ENCODE data around the gene PLEKHA8.

PLEKHA8 gene

GRCh38 chr7:30112103-30112713 is 84.0 kb downstream of the PLEKHA8 start:
- H3K9me2 ChIP-seq (replicated peaks; ENCODE audit: low read depth, low read length), result no peaks in the 10 kb centered on the region
- H3K36me3 ChIP-seq (ENCODE audit: insufficient read depth, low read length), result no peaks in the 10 kb centered on the region
- no peaks in the 10 kb centered on the region for H4K20me1 ChIP-seq (ENCODE audit: insufficient read depth, low read length, poor library complexity, severe bottlenecking)
- H3K9ac ChIP-seq (ENCODE audit: low read depth, low read length, poor library complexity, severe bottlenecking), result no peak overlapping the region
- peaks cover 8% of the 10 kb centered on the region; the same call in 1 of the 2 replicates for H3F3A ChIP-seq (ENCODE audit: low read depth)
- no peak for TF ChIP-seq EZH2phosphoT487 (IDR thresholded peaks at IDR 0.05; ENCODE audit: borderline replicate concordance)
- no peak overlapping the region for H2AFZ ChIP-seq (ENCODE audit: low read length)
- no peaks in the 10 kb centered on the region for H3K79me2 ChIP-seq (ENCODE audit: insufficient read depth, low read length)
- H3K9me3 ChIP-seq (ENCODE audit: insufficient read depth, low read depth, low read length), result peaks cover 10% of the 10 kb centered on the region
- no peak overlapping the region for H3K4me3 ChIP-seq (ENCODE audit: low read length, poor library complexity, severe bottlenecking)
- peaks cover 7% of the 10 kb centered on the region for H3K27me3 ChIP-seq (ENCODE audit: insufficient read depth, low read length, poor library complexity, severe bottlenecking)
- no peak overlapping the region for H3K4me2 ChIP-seq (ENCODE audit: low read depth, low read length, poor library complexity, severe bottlenecking)
- H3K4me1 ChIP-seq (ENCODE audit: insufficient read depth, low read length, poor library complexity, severe bottlenecking), result no peaks in the 10 kb centered on the region

- no peaks in the 10 kb centered on the region for H3K4me1 ChIP-seq (ENCODE audit: insufficient read depth, low read length, poor library complexity, severe bottlenecking)
- no peak overlapping the region for H2AFZ ChIP-seq (ENCODE audit: low read length)
- no peaks in the 10 kb centered on the region for H3K36me3 ChIP-seq (ENCODE audit: insufficient read depth, low read length)
- peaks cover 10% of the 10 kb centered on the region for H3K9me3 ChIP-seq (ENCODE audit: insufficient read depth, low read depth, low read length)
- peaks cover 8% of the 10 kb centered on the region; the same call in 1 of the 2 replicates for H3F3A ChIP-seq (ENCODE audit: low read depth)
- H3K27me3 ChIP-seq (ENCODE audit: insufficient read depth, low read length, poor library complexity, severe bottlenecking), result peaks cover 7% of the 10 kb centered on the region
- no peak overlapping the region for H3K4me3 ChIP-seq (ENCODE audit: low read length, poor library complexity, severe bottlenecking)
- H3K9ac ChIP-seq (ENCODE audit: low read depth, low read length, poor library complexity, severe bottlenecking), result no peak overlapping the region
- no peaks in the 10 kb centered on the region for H3K79me2 ChIP-seq (ENCODE audit: insufficient read depth, low read length)
- TF ChIP-seq EZH2phosphoT487 (IDR thresholded peaks at IDR 0.05; ENCODE audit: borderline replicate concordance), result no peak
- TF ChIP-seq CTCF (conservative IDR thresholded peaks at IDR 0.05; ENCODE audit: low read length), result no peak
- H4K20me1 ChIP-seq (ENCODE audit: insufficient read depth, low read length, poor library complexity, severe bottlenecking), result no peaks in the 10 kb centered on the region
- H3K9me2 ChIP-seq (replicated peaks; ENCODE audit: low read depth, low read length), result no peaks in the 10 kb centered on the region
- no peak overlapping the region for H3K4me2 ChIP-seq (ENCODE audit: low read depth, low read length, poor library complexity, severe bottlenecking)
These were observed 84.9 kb downstream of the PLEKHA8 start for GRCh38 chr7:30113144-30113543.

- H3K9me2 ChIP-seq (replicated peaks; ENCODE audit: low read depth, low read length), result no peaks in the 10 kb centered on the region
- H3K9ac ChIP-seq (ENCODE audit: low read depth, low read length, poor library complexity, severe bottlenecking), result no peak overlapping the region
- H3K9me3 ChIP-seq (ENCODE audit: insufficient read depth, low read depth, low read length), result peaks cover 10% of the 10 kb centered on the region
- peaks cover 7% of the 10 kb centered on the region for H3K27me3 ChIP-seq (ENCODE audit: insufficient read depth, low read length, poor library complexity, severe bottlenecking)
- no peak overlapping the region for H3K4me2 ChIP-seq (ENCODE audit: low read depth, low read length, poor library complexity, severe bottlenecking)
- no peak overlapping the region for H2AFZ ChIP-seq (ENCODE audit: low read length)
- H3K79me2 ChIP-seq (ENCODE audit: insufficient read depth, low read length), result no peaks in the 10 kb centered on the region
- no peaks in the 10 kb centered on the region for H4K20me1 ChIP-seq (ENCODE audit: insufficient read depth, low read length, poor library complexity, severe bottlenecking)
- TF ChIP-seq EZH2phosphoT487 (IDR thresholded peaks at IDR 0.05; ENCODE audit: borderline replicate concordance) (no peak), CTCF (conservative IDR thresholded peaks at IDR 0.05; ENCODE audit: low read length) (no peak)
- H3K4me3 ChIP-seq (ENCODE audit: low read length, poor library complexity, severe bottlenecking), result no peak overlapping the region
- no peaks in the 10 kb centered on the region for H3K36me3 ChIP-seq (ENCODE audit: insufficient read depth, low read length)
- H3K4me1 ChIP-seq (ENCODE audit: insufficient read depth, low read length, poor library complexity, severe bottlenecking), result no peaks in the 10 kb centered on the region
- peaks cover 8% of the 10 kb centered on the region; the same call in 1 of the 2 replicates for H3F3A ChIP-seq (ENCODE audit: low read depth)
These were observed 86.5 kb downstream of the PLEKHA8 start for GRCh38 chr7:30114536-30115238.

All from Loucy (cell line).